Nephron (organoid): ENCODE results near the gene CCDC73.
"Not testable (repeated sequence)": the region's sequence is repeated elsewhere in the genome, so short reads cannot be mapped to it uniquely, and the experiment has no call there.

ENCODE experiments used
- H3K27ac Mint-ChIP-seq, 3 experiments: 2 replicates each; pipeline ENCODE4 v1.8.0; 2020; ENCODE audit warnings: mixed read lengths in 3 of 3, mild to moderate bottlenecking in 2 of 3, moderate library complexity in 1 of 3
- H3K27me3 Mint-ChIP-seq: 2 replicates; pipeline ENCODE4 v1.8.0; 2021; ENCODE audit warnings: low read depth, mild to moderate bottlenecking, moderate library complexity, mixed read lengths
- H3K36me3 Mint-ChIP-seq: 2 replicates; pipeline ENCODE4 v1.8.0; 2020; ENCODE audit warnings: low read depth, mixed read lengths
- H3K4me1 Mint-ChIP-seq: 2 replicates; pipeline ENCODE4 v1.8.0; 2020; ENCODE audit warnings: mixed read lengths
- H3K4me3 Mint-ChIP-seq, 3 experiments: 2 replicates each; pipeline ENCODE4 v1.8.0; 2020; ENCODE audit warnings: mild to moderate bottlenecking in 3 of 3, mixed read lengths in 3 of 3, moderate library complexity in 2 of 3
- H3K9me3 Mint-ChIP-seq: 2 replicates; pipeline ENCODE4 v1.8.0; 2020; ENCODE audit warnings: mixed read lengths
- CTCF ChIP-seq, 3 experiments: fragments of 200-600 bp; sonication (generic); IDR thresholded peaks; one replicate each; pipeline ENCODE4 v1.5.0; 2021; ENCODE audit warnings: antibody characterized with exemption in 3 of 3; ENCODE audit not compliant: unreplicated experiment in 3 of 3

Gene CCDC73

DNA sequence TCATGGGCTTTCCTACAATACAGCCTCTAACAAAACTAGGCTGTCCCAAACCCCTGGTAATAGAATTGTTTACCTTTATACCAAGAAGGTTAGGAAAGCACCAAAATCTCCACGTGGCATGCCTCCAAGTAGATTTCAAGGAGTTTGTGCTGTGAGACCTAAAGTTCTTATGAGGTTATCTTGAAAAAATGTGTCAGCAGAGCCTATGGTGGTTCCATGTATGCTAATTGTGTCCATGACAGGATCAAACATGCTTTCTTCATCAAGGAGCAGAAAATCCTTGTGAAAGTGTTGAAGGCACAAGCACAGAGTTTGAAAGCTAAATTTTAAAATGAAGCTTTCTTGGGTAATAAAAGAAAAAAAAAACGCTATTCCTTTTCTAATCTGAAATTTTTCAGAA is 36.2 kb downstream of the CCDC73 start:
- no peak for TF ChIP-seq CTCF (IDR thresholded peaks at IDR 0.05; ENCODE audit: unreplicated experiment in 3 of 3)
- Mint-ChIP-seq H3K27me3 (no peaks in the 10 kb centered on the region), H3K4me1 (no peaks in the 10 kb centered on the region), H3K27ac (no peak overlapping the region), H3K36me3 (no peaks in the 10 kb centered on the region), H3K9me3 (peaks cover 4% of the 10 kb centered on the region), H3K4me3 (no peak overlapping the region)

GRCh38 chr11:32753181-32753580 is 41.3 kb downstream of the CCDC73 start:
- not testable (repeated sequence) for H3K27ac Mint-ChIP-seq, H3K36me3 Mint-ChIP-seq, H3K4me3 Mint-ChIP-seq, H3K27me3 Mint-ChIP-seq, H3K4me1 Mint-ChIP-seq
- H3K9me3 Mint-ChIP-seq: peaks cover 13% of the 10 kb centered on the region

- no peak overlapping the region for H3K4me3 Mint-ChIP-seq
- no peak for TF ChIP-seq CTCF (IDR thresholded peaks at IDR 0.05; ENCODE audit: unreplicated experiment in 3 of 3)
These were observed 42.5 kb downstream of the CCDC73 start for GRCh38 chr11:32752001-32752400.

GRCh38 chr11:32751381-32751780 is 43.1 kb downstream of the CCDC73 start:
- H3K27ac Mint-ChIP-seq: no peak overlapping the region
- TF ChIP-seq CTCF (IDR thresholded peaks at IDR 0.05; ENCODE audit: unreplicated experiment in 3 of 3): no peak
- H3K4me3 Mint-ChIP-seq: no peak overlapping the region
- peaks cover 23% of the 10 kb centered on the region for H3K9me3 Mint-ChIP-seq
- no peaks in the 10 kb centered on the region for H3K36me3 Mint-ChIP-seq
- H3K4me1 Mint-ChIP-seq: no peaks in the 10 kb centered on the region
- no peaks in the 10 kb centered on the region for H3K27me3 Mint-ChIP-seq

More at GRCh38 chr11:32752001-32752400, 42.5 kb downstream of the CCDC73 start:
- no peaks in the 10 kb centered on the region for H3K27me3 Mint-ChIP-seq
- no peaks in the 10 kb centered on the region for H3K4me1 Mint-ChIP-seq
- H3K9me3 Mint-ChIP-seq: peaks cover 19% of the 10 kb centered on the region
- H3K36me3 Mint-ChIP-seq: no peaks in the 10 kb centered on the region
- no peak overlapping the region for H3K27ac Mint-ChIP-seq

GRCh38 chr11:32729976-32730375 is 64.5 kb downstream of the CCDC73 start:
- no peaks in the 10 kb centered on the region for H3K27me3 Mint-ChIP-seq
- no peak overlapping the region for H3K4me3 Mint-ChIP-seq
- H3K9me3 Mint-ChIP-seq: peaks cover 21% of the 10 kb centered on the region
- no peak overlapping the region for H3K27ac Mint-ChIP-seq
- no peaks in the 10 kb centered on the region for H3K36me3 Mint-ChIP-seq
- no peak for TF ChIP-seq CTCF (IDR thresholded peaks at IDR 0.05; ENCODE audit: unreplicated experiment in 3 of 3)
- H3K4me1 Mint-ChIP-seq: peaks cover 11% of the 10 kb centered on the region

- no peak for TF ChIP-seq CTCF (IDR thresholded peaks at IDR 0.05; ENCODE audit: unreplicated experiment in 3 of 3)
- Mint-ChIP-seq H3K36me3 (no peaks in the 10 kb centered on the region), H3K4me1 (peaks cover 11% of the 10 kb centered on the region), H3K27ac (no peak overlapping the region), H3K27me3 (no peaks in the 10 kb centered on the region), H3K9me3 (no peaks in the 10 kb centered on the region), H3K4me3 (no peak overlapping the region)
These were observed 71.1 kb downstream of the CCDC73 start for GRCh38 chr11:32723332-32723731.
